K562 (cell line): Measurements from ENCODE around the gene CNDP1. TPM values are rescaled to one million over a fixed set of nuclear protein-coding genes. Genes with fewer than 3 reads are reported as not detected.

Experiments used
- ATAC-seq: fragments of 200-7000 bp; cut with Tn5 transposase; 3 replicates; pipeline ENCODE4 v1.9.1; 2020; ENCODE audit warnings: moderate library complexity
- BruUV-seq: library from RNA; stranded (reverse); fragments of 400-500 nt; replicated peaks from 2 replicates; lab custom pipeline; 2021; lab: Mats Ljungman, UMichigan
- CTCF ChIA-PET: fragments of 300-600 bp; formaldehyde crosslinking; extraction: SDS; loops from one replicate; lab custom pipeline; 2021; ENCODE audit warnings: low intra/inter-chr PET ratio; lab: Yijun Ruan, JAX
- POLR2A ChIA-PET: fragments of 300-600, 350-650 bp; sonication (Branson Sonifier 250); formaldehyde crosslinking; extraction: SDS; loops from one replicate; lab custom pipeline; 2021; ENCODE audit warnings: antibody characterized with exemption, inconsistent platforms; lab: Yijun Ruan, JAX
- DNase-seq, 4 experiments: peaks; one replicate each; pipeline versions ENCODE4 v3.0.0 to v3.0.0-alpha.2; 2011 to 2018; ENCODE audit warnings: low spot score in 3 of 4, mixed read lengths in 3 of 4; ENCODE audit errors: extremely low read depth in 1 of 4
- FAIRE-seq: peaks from 2 replicates; lab custom pipeline; 2011; peaks lifted over from hg19 to GRCh38; lab: Jason Lieb, UNC
- H2AFZ ChIP-seq: 2 replicates; pipeline ENCODE4 v1.6.0; 2011; ENCODE audit warnings: low read depth, low read length, control low read depth, inconsistent platforms
- H3K27ac ChIP-seq: fragments of 200-600 bp; 3 replicates; pipeline ENCODE4 v1.8.0; 2011; ENCODE audit warnings: low read depth, mild to moderate bottlenecking, control low read depth, inconsistent platforms, low read length, moderate library complexity, mixed read lengths; ENCODE audit errors: extremely low read depth
- H3K27me3 ChIP-seq, 2 experiments: fragments of 300-600 bp in 1 of 2; 2 replicates in 1 of 2; 3 replicates in 1 of 2; pipeline versions ENCODE4 v1.6.0 to v1.8.0; 2011; ENCODE audit warnings: inconsistent platforms in 2 of 2, low read length in 2 of 2, mild to moderate bottlenecking in 1 of 2, mixed read lengths in 1 of 2, moderate library complexity in 1 of 2; ENCODE audit not compliant: control insufficient read depth in 2 of 2, insufficient read depth in 2 of 2
- H3K36me3 ChIP-seq: fragments of 300-600 bp; 3 replicates; pipeline ENCODE4 v1.8.0; 2011; ENCODE audit warnings: mild to moderate bottlenecking, low read length, inconsistent platforms; ENCODE audit not compliant: control insufficient read depth, insufficient read depth
- H3K4me1 ChIP-seq, 2 experiments: fragments of 200-600 bp in 1 of 2; replicated peaks in 1 of 2; 2 replicates in 1 of 2; 3 replicates in 1 of 2; pipeline versions ENCODE4 v1.5.1 to v1.8.0; 2011; ENCODE audit warnings: inconsistent platforms in 2 of 2, low read length in 2 of 2, mild to moderate bottlenecking in 1 of 2, mixed read lengths in 1 of 2, moderate library complexity in 1 of 2; ENCODE audit not compliant: control insufficient read depth in 2 of 2, insufficient read depth in 2 of 2
- H3K4me2 ChIP-seq: 2 replicates; pipeline ENCODE4 v1.6.1; 2011; ENCODE audit warnings: low read length, control low read depth, inconsistent platforms, mixed read lengths; ENCODE audit not compliant: insufficient read depth
- H3K4me3 ChIP-seq: fragments of 200-600 bp; sonication (generic), shearing (Covaris generic); 2 replicates; pipeline ENCODE4 v1.5.1; 2016; ENCODE audit warnings: control low read depth, inconsistent platforms
- H3K79me2 ChIP-seq: fragments of 200-600 bp; 3 replicates; pipeline ENCODE4 v1.8.0; 2011; ENCODE audit warnings: low read length, inconsistent platforms; ENCODE audit not compliant: control insufficient read depth, insufficient read depth
- H3K9ac ChIP-seq, 2 experiments: 2 replicates each; pipeline versions ENCODE4 v1.6.0 to v1.6.1; 2011; ENCODE audit warnings: low read depth in 2 of 2, low read length in 2 of 2, control low read depth in 1 of 2, inconsistent platforms in 1 of 2, mild to moderate bottlenecking in 1 of 2, mixed read lengths in 1 of 2; ENCODE audit not compliant: insufficient read depth in 1 of 2
- H3K9me1 ChIP-seq: one replicate; pipeline ENCODE4 v1.6.0; 2011; ENCODE audit warnings: inconsistent platforms, mild to moderate bottlenecking, low read length, moderate library complexity; ENCODE audit not compliant: control insufficient read depth, insufficient read depth
- H3K9me3 ChIP-seq: replicated peaks from 2 replicates; pipeline ENCODE4 v1.5.1; 2011; ENCODE audit warnings: low read depth, low read length, inconsistent platforms; ENCODE audit not compliant: control insufficient read depth, insufficient read depth
- H4K20me1 ChIP-seq: replicated peaks from 2 replicates; pipeline ENCODE4 v1.6.1; 2011; ENCODE audit warnings: low read length, inconsistent platforms, mixed read lengths; ENCODE audit not compliant: control insufficient read depth, insufficient read depth
- ATF1 ChIP-seq, 2 experiments: fragments of 450-650 bp in 1 of 2; IDR thresholded peaks; 2 replicates each; pipeline ENCODE4 v1.6.1; 2016; ENCODE audit warnings: missing compliant biosample characterization in 1 of 2, missing genetic modification characterization in 1 of 2
- ERF ChIP-seq: fragments of 450-650 bp; formaldehyde crosslinking; IDR thresholded peaks from 2 replicates; pipeline ENCODE4 v1.4.0; 2020; ENCODE audit warnings: mild to moderate bottlenecking, mixed read lengths
- FOS ChIP-seq: IDR thresholded peaks from 3 replicates; pipeline ENCODE4 v1.6.1; 2011; ENCODE audit not compliant: insufficient read length; ENCODE audit errors: extremely low read depth
- GABPA ChIP-seq: fragments of 200-800 bp; sonication (Bioruptor generic); conservative IDR thresholded peaks from 2 replicates; pipeline ENCODE4 v1.6.1; 2016; ENCODE audit warnings: low read depth, missing genetic modification characterization, missing compliant biosample characterization
- HDAC8 ChIP-seq: fragments of 450-650 bp; IDR thresholded peaks from 2 replicates; pipeline ENCODE4 v1.6.1; 2016; ENCODE audit warnings: mild to moderate bottlenecking, missing genetic modification characterization, moderate library complexity, missing compliant biosample characterization
- HOXB6 ChIP-seq: fragments of 250-450 bp; sonication (Bioruptor Pico); IDR thresholded peaks from 2 replicates; pipeline ENCODE4 v1.5.1; 2022; ENCODE audit warnings: mild to moderate bottlenecking, borderline replicate concordance
- ILF3 ChIP-seq: fragments of 450-650 bp; IDR thresholded peaks from 2 replicates; pipeline ENCODE4 v1.6.1; 2018; ENCODE audit warnings: antibody characterized with exemption, mild to moderate bottlenecking, moderate library complexity, borderline replicate concordance
- KHSRP ChIP-seq: fragments of 450-650 bp; IDR thresholded peaks from 2 replicates; pipeline ENCODE4 v1.6.1; 2017
- KLF6 ChIP-seq: fragments of 250-450 bp; sonication (Bioruptor Pico); IDR thresholded peaks from 2 replicates; pipeline ENCODE4 v1.4.0; 2020; ENCODE audit warnings: mild to moderate bottlenecking, moderate library complexity, borderline replicate concordance
- NR3C1 ChIP-seq: sonication (generic); formaldehyde crosslinking; IDR thresholded peaks from 2 replicates; pipeline ENCODE4 v1.8.1; 2022; ENCODE audit warnings: missing genetic modification reagents
- POLR2A ChIP-seq: fragments of 450-650 bp; conservative IDR thresholded peaks from 2 replicates; pipeline ENCODE4 v1.6.1; 2016
- TAF1 ChIP-seq: IDR thresholded peaks from 2 replicates; pipeline ENCODE4 v1.6.1; 2011; ENCODE audit warnings: mild to moderate bottlenecking, low read length, moderate library complexity; ENCODE audit not compliant: insufficient read depth, control insufficient read depth, severe bottlenecking; ENCODE audit errors: extremely low read depth
- ZBTB7A ChIP-seq: IDR thresholded peaks from 2 replicates; pipeline ENCODE4 v1.6.1; 2011; ENCODE audit warnings: low read depth, mild to moderate bottlenecking, low read length, moderate library complexity, borderline replicate concordance; ENCODE audit not compliant: control insufficient read depth
- ZKSCAN1 ChIP-seq: fragments of 150-350 bp; IDR thresholded peaks from 2 replicates; pipeline ENCODE4 v1.6.1; 2016; ENCODE audit warnings: low read depth, low read length
- ZSCAN29 ChIP-seq: fragments of 450-650 bp; IDR thresholded peaks from 2 replicates; pipeline ENCODE4 v1.6.1; 2017
- WGBS: fragments of 100-300 bp; shearing (Covaris generic); methylation state at CpG from one replicate; pipeline ENCODE4 v1.1.6; 2016; ENCODE audit warnings: low coverage, mixed read lengths; ENCODE audit not compliant: insufficient coverage; ENCODE audit errors: missing lambda C conversion rate; 5-methylcytosine and 5-hydroxymethylcytosine counted together
- in situ Hi-C: fragments of 300-500 bp; cut with MboI; formaldehyde crosslinking; loops from 4 replicates; pipeline ENCODE4 v1.15.0; 2018; ENCODE audit warnings: inconsistent platforms, mixed read lengths
- intact Hi-C: fragments of 100-400 bp; cut with micrococcal nuclease; formaldehyde crosslinking; loops from 2 replicates; pipeline ENCODE4 v1.14.2; 2022
- polyA plus RNA-seq, 8 experiments: library from polyadenylated mRNA; depleted of rRNA in 4 of 8; stranded (reverse) in 5 of 8; unstranded in 3 of 8; fragments of >200 nt; fragmentation: Nextera tagmentation in 2 of 8; fragmentation: Illumina TruSeq in 1 of 8; extraction: Ambion mirVana in 2 of 8; extraction: Trizol in 1 of 8; gene quantifications; 2 replicates each; pipeline versions ENCODE4 v1.2.1 to v1.2.3, GENCODE V29; 2011 to 2014; ENCODE audit warnings: inconsistent platforms in 1 of 8, missing spikeins in 1 of 8
- total RNA-seq, 7 experiments: library from RNA; depleted of rRNA in 6 of 7; stranded (reverse); fragments of >200 nt in 6 of 7; fragmentation: Illumina TruSeq in 2 of 7; extraction: Trizol in 2 of 7; gene quantifications; 2 replicates each; pipeline versions ENCODE4 v1.2.1 to v1.2.3, GENCODE V29; 2011 to 2021; ENCODE audit warnings: low replicate concordance in 1 of 7
- TF ChIP-seq, protein P1 (sequence below), 2 experiments: IDR thresholded peaks; 2 replicates each; pipeline ENCODE4 v1.6.1; 2011; ENCODE audit warnings: borderline replicate concordance in 1 of 2, control low read depth in 1 of 2, low read depth in 1 of 2, low read length in 1 of 2, mild to moderate bottlenecking in 1 of 2, mixed read lengths in 1 of 2, moderate library complexity in 1 of 2; ENCODE audit not compliant: insufficient read depth in 1 of 2, insufficient read length in 1 of 2, poor library complexity in 1 of 2, severe bottlenecking in 1 of 2; ENCODE audit errors: extremely low read depth in 1 of 2
- TF ChIP-seq, protein P2 (sequence below): fragments of 250-450 bp; sonication (Bioruptor Pico); IDR thresholded peaks from 2 replicates; pipeline ENCODE4 v1.8.0; 2022; ENCODE audit warnings: inconsistent platforms, mild to moderate bottlenecking, moderate library complexity, borderline replicate concordance

Gene CNDP1
- total and polyA plus RNA-seq, 9 of the 15 experiments (the other 6 are each of a cell fraction or from before 2014, with no cell fraction given), result not detected

DNA sequence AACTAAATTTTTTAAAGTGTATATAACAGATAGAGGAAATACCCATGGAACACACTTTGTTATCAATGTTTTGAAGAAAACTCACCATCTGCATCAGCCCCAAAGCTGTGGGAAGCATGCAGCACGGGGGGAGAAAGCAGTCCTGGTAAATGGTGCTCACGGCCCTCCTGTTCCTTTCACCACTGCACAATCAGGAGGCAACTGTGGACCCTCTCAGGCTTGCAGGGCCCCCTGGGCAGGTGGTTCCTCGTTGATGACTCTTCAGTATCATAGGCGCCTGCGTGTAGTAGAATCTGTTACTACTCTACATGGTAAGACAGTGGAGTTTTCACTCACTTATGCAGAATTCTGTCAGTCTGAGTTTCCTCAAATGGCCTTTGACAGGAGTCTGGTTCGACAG lies 4.9 kb upstream of the CNDP1 start:
- peaks cover 0 to 4% of the 10 kb centered on the region in 2 experiments; a peak in 2 of 5 replicates for H3K4me1 ChIP-seq
- H3K9me1 ChIP-seq, result no peaks in the 10 kb centered on the region
- no peaks in the 10 kb centered on the region for H3K36me3 ChIP-seq
- peaks cover 12 to 46% of the 10 kb centered on the region in 2 experiments; a peak in 4 of 5 replicates for H3K27me3 ChIP-seq
- H3K9ac ChIP-seq, result no peak overlapping the region
- TF ChIP-seq, protein P1, sequence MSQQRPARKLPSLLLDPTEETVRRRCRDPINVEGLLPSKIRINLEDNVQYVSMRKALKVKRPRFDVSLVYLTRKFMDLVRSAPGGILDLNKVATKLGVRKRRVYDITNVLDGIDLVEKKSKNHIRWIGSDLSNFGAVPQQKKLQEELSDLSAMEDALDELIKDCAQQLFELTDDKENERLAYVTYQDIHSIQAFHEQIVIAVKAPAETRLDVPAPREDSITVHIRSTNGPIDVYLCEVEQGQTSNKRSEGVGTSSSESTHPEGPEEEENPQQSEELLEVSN (IDR thresholded peaks at IDR 0.05; ENCODE audit: borderline replicate concordance in 1 of 2, extremely low read depth in 1 of 2, insufficient read depth in 1 of 2, insufficient read length in 1 of 2, low read depth in 1 of 2, low read length in 1 of 2, poor library complexity in 1 of 2, severe bottlenecking in 1 of 2), result no peak
- TF ChIP-seq ILF3 (no peak), POLR2A (no peak), TAF1 (no peak), ZKSCAN1 (no peak), KHSRP (no peak), KLF6 (CRISPR knock-in tag) (no peak), ZBTB7A (no peak), ERF (no peak), GABPA (no peak), HDAC8 (no peak), FOS (no peak), NR3C1 (CRISPR knock-in tag) (no peak), HOXB6 (CRISPR knock-in tag) (no peak), ZSCAN29 (no peak), ATF1 (CRISPR knock-in tag; IDR thresholded peaks at IDR 0.05) (no peak), ATF1 (tag; IDR thresholded peaks at IDR 0.05) (no peak)
- TF ChIP-seq, protein P2, sequence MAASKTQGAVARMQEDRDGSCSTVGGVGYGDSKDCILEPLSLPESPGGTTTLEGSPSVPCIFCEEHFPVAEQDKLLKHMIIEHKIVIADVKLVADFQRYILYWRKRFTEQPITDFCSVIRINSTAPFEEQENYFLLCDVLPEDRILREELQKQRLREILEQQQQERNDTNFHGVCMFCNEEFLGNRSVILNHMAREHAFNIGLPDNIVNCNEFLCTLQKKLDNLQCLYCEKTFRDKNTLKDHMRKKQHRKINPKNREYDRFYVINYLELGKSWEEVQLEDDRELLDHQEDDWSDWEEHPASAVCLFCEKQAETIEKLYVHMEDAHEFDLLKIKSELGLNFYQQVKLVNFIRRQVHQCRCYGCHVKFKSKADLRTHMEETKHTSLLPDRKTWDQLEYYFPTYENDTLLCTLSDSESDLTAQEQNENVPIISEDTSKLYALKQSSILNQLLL (CRISPR knock-in tag), result no peak
- no peaks in the 10 kb centered on the region for H3K9me3 ChIP-seq
- intact Hi-C loops (no loop called here), in situ Hi-C loops (no loop called here)
- CTCF ChIA-PET, result no interaction called here
- H2AFZ ChIP-seq, result no peak overlapping the region
- ATAC-seq (no peak), DNase-seq (no peak), FAIRE-seq (no peak)
- whole genome bisulfite sequencing, result 3% methylated on average over 4 of the region's 6 CpGs
- H3K4me2 ChIP-seq, result no peak overlapping the region
- BruUV-seq, result no TSS peak
- H3K27ac ChIP-seq, result no peak overlapping the region
- H3K4me3 ChIP-seq, result no peak overlapping the region
- no peaks in the 10 kb centered on the region for H3K79me2 ChIP-seq
- POLR2A ChIA-PET, result interaction anchor here (0.8 kb wide), 1 partner anchor 100 kb away, joined by 4 read pairs; no protein-coding TSS in a partner anchor
- no peaks in the 10 kb centered on the region for H4K20me1 ChIP-seq
